Heart left ventricle (tissue), 16 donors: ENCODE measurements around the gene TULP4. TPM values are rescaled to one million over a fixed set of nuclear protein-coding genes. Genes with fewer than 3 reads are reported as not detected.

Experiments used
- ATAC-seq, 4 donors: fragments of 200-7000 bp; cut with Tn5 transposase; one replicate each; pipeline ENCODE4 v1.9.1; 2020 to 2022; ENCODE audit warnings: moderate library complexity in 4 of 4, mild to moderate bottlenecking in 3 of 4, moderate number of reproducible peaks in 1 of 4
- DNase-seq, 5 donors: peaks; one replicate each; pipeline ENCODE4 v3.0.0-alpha.2; 2020
- H3K27ac ChIP-seq, 12 donors: fragments of 200-600 bp; sonication (generic) in 4 of 12; one replicate each; pipeline versions ENCODE4 v1.5.0 to v1.8.0; 2016 to 2022; ENCODE audit warnings: mild to moderate bottlenecking in 2 of 12
- H3K27me3 ChIP-seq, 9 donors: fragments of 200-600 bp; sonication (generic) in 2 of 9; one replicate each; pipeline versions ENCODE4 v1.5.1 to v1.8.0; 2016 to 2022; ENCODE audit warnings: mild to moderate bottlenecking in 3 of 9
- H3K36me3 ChIP-seq, 9 donors: fragments of 200-600 bp; sonication (generic) in 2 of 9; one replicate each; pipeline versions ENCODE4 v1.5.0 to v1.8.0; 2018 to 2022; ENCODE audit warnings: mild to moderate bottlenecking in 2 of 9
- H3K4me1 ChIP-seq, 12 donors: fragments of 200-600 bp; sonication (generic) in 4 of 12; one replicate each; pipeline versions ENCODE4 v1.5.0 to v1.8.0; 2016 to 2022; ENCODE audit warnings: mild to moderate bottlenecking in 3 of 12
- H3K4me3 ChIP-seq, 12 donors: fragments of 200-600 bp; sonication (generic) in 4 of 12; one replicate each; pipeline versions ENCODE4 v1.5.0 to v1.8.0; 2017 to 2022; ENCODE audit warnings: mild to moderate bottlenecking in 9 of 12, moderate library complexity in 4 of 12
- H3K9me3 ChIP-seq, 12 donors: fragments of 200-600 bp; sonication (generic) in 4 of 12; one replicate each; pipeline versions ENCODE4 v1.5.0 to v1.8.0; 2016 to 2022; ENCODE audit warnings: mild to moderate bottlenecking in 1 of 12
- POLR2A ChIP-seq, 2 donors: fragments of 450-650 bp; IDR thresholded peaks; one replicate each; pipeline ENCODE4 v1.6.1; 2017; ENCODE audit warnings: antibody characterized with exemption in 2 of 2, mild to moderate bottlenecking in 2 of 2, moderate library complexity in 2 of 2
- WGBS, 4 donors: extraction: QIAGEN DNeasy Blood & Tissue Kit in 2 of 4; methylation state at CpG; one replicate each; pipeline versions ENCODE4 v1.1.5 to v1.1.7; 2013 to 2018; 5-methylcytosine and 5-hydroxymethylcytosine counted together
- intact Hi-C, 10 donors: fragments of 100-400 bp; cut with DNase I; formaldehyde crosslinking; loops; one replicate each; pipeline versions ENCODE4 v1.11.1 to v1.14.2; 2022
- polyA plus RNA-seq, 2 donors: library from polyadenylated mRNA; stranded (reverse); fragments of 200-250 nt; gene quantifications; one replicate each; pipeline ENCODE4 v1.2.3, GENCODE V29; 2013
- total RNA-seq, 9 donors: library from RNA; depleted of rRNA in 2 of 9; stranded (reverse); fragments of >200 nt in 2 of 9; fragmentation: NEBNext Ultra II Directional in 3 of 9; extraction: Animal tissue kit (Norgen Biotek cat#: 25700) in 3 of 9; gene quantifications; one replicate each; pipeline versions ENCODE4 v1.1.0 to v1.2.4, GENCODE V29; 2016 to 2023
- TF ChIP-seq, protein P1 (sequence below), 12 donors: fragments of 200-600 bp; sonication (generic) in 4 of 12; IDR thresholded peaks; one replicate each; pipeline versions ENCODE4 v1.5.0 to v1.8.0; 2018 to 2022; ENCODE audit warnings: antibody characterized with exemption in 12 of 12, mild to moderate bottlenecking in 5 of 12
- donor health status: ischemic (EF 13 %, LVEDD 7.1; RV severe dilation, severe dysfunction).
- donor health status: healthy with polysubstance abuse.
- donor health status: DM: no; HTN: yes; CAD: no.
- donor health status: DM: no; HTN: no; CAD: no.
- donor health status: ischemic (EF 25% LVEDD 6.9; RV normal size, moderate dysfunction).
- donor health status: ischemic (EF 25% LVEDD 5.7; RV mildly dilated, moderate dysfunction).
- donor health status: healthy.
- donor health status: DM: yes; HTN: yes; CAD: no.
- donor health status: ischemic (EF 35%, LVEDD 5.7; RV mildly dilated, moderate dysfunction).
- donor health status: nonischemic (EF 11% LVEDD 7.7; RV severe dilation, severe dysfunction).
- donor health status: DM: yes; HTN: yes; CAD: no.
- donor health status: PGD.
- donor health status: ischemic (EF 29% LVEDD 5.4; RV normal size, mild dysfunction).
- donor health status: nonischemic (EF 23%, LVEDD 6.1; RV moderate dilation, normal function).

TULP4 gene
- total and polyA plus RNA-seq, 11 donors, result 9.6 to 134 (median 93.0) TPM

DNA sequence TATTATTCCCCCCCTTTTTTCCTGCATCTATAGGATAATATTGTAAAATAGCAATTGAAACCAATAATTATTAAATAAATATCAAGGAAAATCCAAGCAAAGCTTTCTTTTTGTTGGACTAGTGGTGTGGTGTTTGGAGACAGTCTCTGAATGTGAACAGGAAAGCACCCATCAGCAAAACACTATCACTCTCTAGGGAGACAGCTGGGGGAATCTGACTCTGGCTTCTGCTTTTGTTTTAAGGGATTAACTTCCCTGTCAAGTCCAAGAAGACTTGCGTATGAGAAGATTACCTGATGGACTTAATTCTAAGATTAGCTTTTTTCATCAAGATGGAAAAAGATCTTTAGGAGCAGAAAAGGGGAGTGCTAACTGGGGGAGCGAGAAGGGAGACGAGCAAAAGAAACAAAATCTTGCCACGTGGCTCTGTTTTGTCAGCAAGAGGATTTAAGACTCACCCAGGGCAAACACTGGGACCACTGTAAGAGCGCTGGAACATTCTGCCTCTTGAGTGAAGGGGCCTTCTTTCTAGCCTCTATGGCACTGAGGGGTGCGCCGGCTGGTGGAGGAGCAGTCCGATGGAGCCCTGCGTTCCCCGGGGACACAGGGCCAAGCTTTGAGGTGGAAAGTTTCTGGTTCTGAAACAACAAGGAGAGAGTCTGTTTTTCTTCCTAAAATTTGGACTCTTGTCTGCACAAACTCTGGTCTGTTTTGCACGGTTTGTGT, 570 bp downstream of the TULP4 start:
- ATAC-seq (no peak), DNase-seq (no peak)
- peaks cover 0 to 14% (median 6%) of the 10 kb centered on the region in 12 donors for H3K9me3 ChIP-seq
- no peaks in the 10 kb centered on the region for H3K27me3 ChIP-seq
- TF ChIP-seq POLR2A (IDR thresholded peaks at IDR 0.05), result no peak
- TF ChIP-seq, protein P1, sequence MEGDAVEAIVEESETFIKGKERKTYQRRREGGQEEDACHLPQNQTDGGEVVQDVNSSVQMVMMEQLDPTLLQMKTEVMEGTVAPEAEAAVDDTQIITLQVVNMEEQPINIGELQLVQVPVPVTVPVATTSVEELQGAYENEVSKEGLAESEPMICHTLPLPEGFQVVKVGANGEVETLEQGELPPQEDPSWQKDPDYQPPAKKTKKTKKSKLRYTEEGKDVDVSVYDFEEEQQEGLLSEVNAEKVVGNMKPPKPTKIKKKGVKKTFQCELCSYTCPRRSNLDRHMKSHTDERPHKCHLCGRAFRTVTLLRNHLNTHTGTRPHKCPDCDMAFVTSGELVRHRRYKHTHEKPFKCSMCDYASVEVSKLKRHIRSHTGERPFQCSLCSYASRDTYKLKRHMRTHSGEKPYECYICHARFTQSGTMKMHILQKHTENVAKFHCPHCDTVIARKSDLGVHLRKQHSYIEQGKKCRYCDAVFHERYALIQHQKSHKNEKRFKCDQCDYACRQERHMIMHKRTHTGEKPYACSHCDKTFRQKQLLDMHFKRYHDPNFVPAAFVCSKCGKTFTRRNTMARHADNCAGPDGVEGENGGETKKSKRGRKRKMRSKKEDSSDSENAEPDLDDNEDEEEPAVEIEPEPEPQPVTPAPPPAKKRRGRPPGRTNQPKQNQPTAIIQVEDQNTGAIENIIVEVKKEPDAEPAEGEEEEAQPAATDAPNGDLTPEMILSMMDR (IDR thresholded peaks at IDR 0.05), result no peak
- H3K4me3 ChIP-seq, result no peak overlapping the region
- WGBS, 4 donors, result 89 to 92% (median 90%) methylated on average over 11 of the region's 11 CpGs
- intact Hi-C loops, result no loop called here
- peaks cover 0 to 46% (median 19%) of the 10 kb centered on the region in 9 donors for H3K36me3 ChIP-seq
- no peak overlapping the region for H3K27ac ChIP-seq
- peaks cover 0 to 4% (median 0%) of the 10 kb centered on the region in 12 donors for H3K4me1 ChIP-seq

DNA sequence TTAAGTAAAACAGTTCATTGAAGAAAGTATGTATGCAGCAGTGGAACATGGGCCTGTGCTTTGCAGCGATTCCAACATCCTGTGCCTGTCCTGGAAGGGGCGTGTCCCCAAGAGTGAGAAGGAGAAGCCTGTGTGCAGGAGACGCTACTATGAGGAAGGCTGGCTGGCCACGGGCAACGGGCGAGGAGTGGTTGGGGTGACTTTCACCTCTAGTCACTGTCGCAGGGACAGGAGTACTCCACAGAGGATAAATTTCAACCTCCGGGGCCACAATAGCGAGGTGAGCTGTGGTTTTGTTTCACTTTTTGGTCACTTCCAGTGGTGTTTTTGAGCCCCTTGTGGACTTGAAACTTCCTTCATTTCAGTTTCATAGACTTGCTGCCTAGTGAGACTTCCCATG, 1.7 kb downstream of the TULP4 start:
- peaks cover 0 to 4% (median 0%) of the 10 kb centered on the region in 12 donors for H3K4me1 ChIP-seq
- WGBS, 4 donors, result 71 to 83% (median 81%) methylated on average over 9 of the region's 9 CpGs
- intact Hi-C loops, result no loop called here
- peaks cover 0 to 14% (median 6%) of the 10 kb centered on the region in 12 donors for H3K9me3 ChIP-seq
- peaks cover 0 to 46% (median 19%) of the 10 kb centered on the region in 9 donors for H3K36me3 ChIP-seq
- no peak overlapping the region for H3K27ac ChIP-seq
- ATAC-seq (peak in 1 of 4 donors; percentile 56), DNase-seq (peak in 1 of 5 donors; percentile 32)
- TF ChIP-seq, protein P1 (IDR thresholded peaks at IDR 0.05), result no peak
- TF ChIP-seq POLR2A (IDR thresholded peaks at IDR 0.05), result no peak
- H3K27me3 ChIP-seq, result no peaks in the 10 kb centered on the region
- peak overlapping the region in 1 of 12 donors; percentile 47 for H3K4me3 ChIP-seq

DNA sequence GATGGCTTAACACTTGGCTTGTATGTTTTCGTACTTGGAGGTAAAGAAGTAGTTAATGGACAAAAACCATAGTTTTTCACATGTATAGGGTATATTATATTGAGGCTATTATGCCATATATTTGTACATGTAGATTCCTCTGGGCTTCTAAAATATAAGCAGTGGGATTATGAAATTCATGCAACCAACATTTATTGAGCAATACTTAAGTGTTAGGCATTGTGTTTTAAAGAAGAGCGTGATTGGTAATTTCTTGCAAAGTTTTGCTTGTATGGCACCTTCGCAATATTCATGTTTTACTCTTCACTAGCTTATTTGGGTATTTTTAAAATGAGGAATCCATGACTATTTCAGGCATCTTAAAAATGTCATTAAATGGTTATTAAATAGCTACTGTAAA, 2.5 kb downstream of the TULP4 start:
- Histone ChIP-seq H3K9me3 (peaks cover 0 to 14% (median 6%) of the 10 kb centered on the region in 12 donors), H3K4me3 (no peak overlapping the region), H3K4me1 (peaks cover 0 to 4% (median 0%) of the 10 kb centered on the region in 12 donors), H3K27ac (no peak overlapping the region), H3K36me3 (peaks cover 0 to 46% (median 19%) of the 10 kb centered on the region in 9 donors), H3K27me3 (no peaks in the 10 kb centered on the region)
- no peak for DNase-seq
- no peak for ATAC-seq
- WGBS, 4 donors, result 94 to 97% (median 96%) methylated on average over 3 of the region's 3 CpGs
- intact Hi-C loops, result no loop called here
- TF ChIP-seq, protein P1 (IDR thresholded peaks at IDR 0.05), result no peak
- no peak for TF ChIP-seq POLR2A (IDR thresholded peaks at IDR 0.05)

DNA sequence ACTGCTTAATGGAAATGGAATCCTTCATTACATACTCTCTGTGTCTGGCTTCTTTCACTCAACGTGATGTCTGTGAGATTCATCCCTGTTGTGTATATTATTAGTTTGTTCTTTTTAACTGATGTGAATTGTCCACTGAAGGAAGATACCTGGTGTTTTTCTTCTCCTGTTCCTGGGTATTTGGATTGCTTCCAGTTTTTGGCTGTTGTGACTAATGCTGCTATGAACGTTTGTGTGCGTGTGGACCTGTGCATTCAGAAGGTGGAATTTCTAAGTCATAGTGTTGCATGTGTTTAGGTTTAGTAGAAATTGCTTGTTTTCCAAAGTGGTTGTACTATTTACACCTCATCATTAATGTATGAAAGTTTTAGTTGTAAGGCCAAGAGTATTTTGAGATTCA, 3.8 kb downstream of the TULP4 start:
- WGBS, 4 donors, result 63 to 81% (median 76%) methylated on average over 3 of the region's 3 CpGs
- H3K36me3 ChIP-seq, result peaks cover 0 to 41% (median 19%) of the 10 kb centered on the region in 9 donors
- ATAC-seq (no peak), DNase-seq (no peak)
- H3K4me3 ChIP-seq, result no peak overlapping the region
- intact Hi-C loops, result no loop called here
- no peak for TF ChIP-seq POLR2A (IDR thresholded peaks at IDR 0.05)
- TF ChIP-seq, protein P1 (IDR thresholded peaks at IDR 0.05), result no peak
- peaks cover 0 to 4% (median 0%) of the 10 kb centered on the region in 12 donors for H3K4me1 ChIP-seq
- H3K9me3 ChIP-seq, result peaks cover 0 to 14% (median 6%) of the 10 kb centered on the region in 12 donors
- no peaks in the 10 kb centered on the region for H3K27me3 ChIP-seq
- no peak overlapping the region for H3K27ac ChIP-seq
